ENCODE results near the gene EXOC3. TPM values are rescaled to one million over a fixed set of nuclear protein-coding genes. Genes with fewer than 3 reads are reported as not detected.

EXOC3 gene
- total and polyA plus RNA-seq, 11 donors, result 20.6 to 45.5 (median 42.8) TPM

DNA sequence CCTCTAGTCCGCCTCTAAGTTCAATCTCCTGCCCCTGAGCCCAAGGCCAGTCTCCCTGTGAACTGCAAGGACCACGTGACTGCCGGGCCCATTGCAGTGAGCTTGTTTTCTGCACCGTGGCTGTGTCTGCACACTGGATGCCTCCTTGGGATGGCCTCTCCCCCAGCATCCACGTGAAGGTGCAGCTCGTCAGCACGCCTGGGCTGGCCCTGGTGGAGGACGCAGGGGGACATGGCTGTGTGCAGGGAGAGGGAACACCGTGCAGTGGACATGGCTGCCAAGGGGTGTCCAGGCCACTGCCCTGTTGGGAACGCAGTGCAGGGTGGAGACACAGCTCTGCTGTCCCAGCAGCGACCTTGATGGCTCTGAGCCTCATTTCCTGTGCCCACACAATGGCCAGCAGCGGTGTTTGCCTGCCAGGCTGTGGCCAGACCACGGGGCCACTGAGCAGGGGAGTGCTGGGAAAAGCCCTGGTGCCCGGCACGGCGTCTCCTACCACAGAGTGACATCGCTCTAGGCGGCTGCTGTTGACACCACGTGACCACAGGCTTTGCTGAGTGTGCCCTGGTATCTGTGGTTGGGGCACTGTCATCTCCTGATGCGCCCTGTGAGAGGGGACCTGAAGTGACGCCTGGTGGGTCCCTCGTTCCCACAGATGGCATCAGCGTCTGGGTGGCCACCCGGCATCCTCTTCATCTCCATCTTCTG lies 26.9 kb upstream of the EXOC3 start:
- ATAC-seq, result peak in 3 of 4 donors; percentile 47 to 51 (median 48)
- peak overlapping the region in 2 of 12 donors; percentile 40 to 77 for H3K27ac ChIP-seq
- peak in 1 of 5 donors; percentile 49 for DNase-seq
- no peaks in the 10 kb centered on the region for H3K9me3 ChIP-seq
- H3K36me3 ChIP-seq, result no peaks in the 10 kb centered on the region
- H3K4me3 ChIP-seq, result peak overlapping the region in 1 of 12 donors; percentile 29
- intact Hi-C loops (cut with DNase I), result no loop called here
- H3K4me1 ChIP-seq, result peaks cover 0 to 6% (median 0%) of the 10 kb centered on the region in 12 donors
- peaks cover 0 to 8% (median 0%) of the 10 kb centered on the region in 9 donors for H3K27me3 ChIP-seq
- TF ChIP-seq, protein P1, sequence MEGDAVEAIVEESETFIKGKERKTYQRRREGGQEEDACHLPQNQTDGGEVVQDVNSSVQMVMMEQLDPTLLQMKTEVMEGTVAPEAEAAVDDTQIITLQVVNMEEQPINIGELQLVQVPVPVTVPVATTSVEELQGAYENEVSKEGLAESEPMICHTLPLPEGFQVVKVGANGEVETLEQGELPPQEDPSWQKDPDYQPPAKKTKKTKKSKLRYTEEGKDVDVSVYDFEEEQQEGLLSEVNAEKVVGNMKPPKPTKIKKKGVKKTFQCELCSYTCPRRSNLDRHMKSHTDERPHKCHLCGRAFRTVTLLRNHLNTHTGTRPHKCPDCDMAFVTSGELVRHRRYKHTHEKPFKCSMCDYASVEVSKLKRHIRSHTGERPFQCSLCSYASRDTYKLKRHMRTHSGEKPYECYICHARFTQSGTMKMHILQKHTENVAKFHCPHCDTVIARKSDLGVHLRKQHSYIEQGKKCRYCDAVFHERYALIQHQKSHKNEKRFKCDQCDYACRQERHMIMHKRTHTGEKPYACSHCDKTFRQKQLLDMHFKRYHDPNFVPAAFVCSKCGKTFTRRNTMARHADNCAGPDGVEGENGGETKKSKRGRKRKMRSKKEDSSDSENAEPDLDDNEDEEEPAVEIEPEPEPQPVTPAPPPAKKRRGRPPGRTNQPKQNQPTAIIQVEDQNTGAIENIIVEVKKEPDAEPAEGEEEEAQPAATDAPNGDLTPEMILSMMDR (IDR thresholded peaks at IDR 0.05), result no peak
- TF ChIP-seq POLR2A (IDR thresholded peaks at IDR 0.05), result no peak
- WGBS, 4 donors, result 78 to 89% (median 85%) methylated on average over 20 to 24 of the region's 24 CpGs

DNA sequence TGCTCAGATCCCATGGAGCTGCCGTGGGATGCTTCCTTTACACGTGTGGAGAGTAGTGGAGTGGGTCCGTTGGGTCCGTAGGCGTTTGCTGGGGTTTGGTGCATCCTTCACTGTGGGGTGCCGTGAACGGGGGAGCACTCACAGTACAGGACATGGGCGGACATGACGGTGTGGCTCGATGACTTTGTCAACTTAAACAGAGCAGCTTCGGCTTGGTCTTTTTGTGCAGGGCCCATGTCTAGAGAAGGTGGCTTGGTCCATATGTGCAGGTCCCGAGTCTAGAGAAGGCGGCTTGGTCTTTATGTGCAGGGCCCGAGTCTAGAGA lies 26.4 kb upstream of the EXOC3 start:
- H3K4me3 ChIP-seq, result no peak overlapping the region
- no peak for TF ChIP-seq POLR2A (IDR thresholded peaks at IDR 0.05)
- TF ChIP-seq, protein P1 (IDR thresholded peaks at IDR 0.05), result no peak
- peaks cover 0 to 8% (median 0%) of the 10 kb centered on the region in 9 donors for H3K27me3 ChIP-seq
- DNase-seq, result peak in 1 of 5 donors; percentile 40
- peaks cover 0 to 6% (median 0%) of the 10 kb centered on the region in 12 donors for H3K4me1 ChIP-seq
- 92 to 97% (median 93%) methylated on average over 14 of the region's 14 CpGs for WGBS, 4 donors
- H3K9me3 ChIP-seq, result no peaks in the 10 kb centered on the region
- intact Hi-C loops (cut with DNase I), result no loop called here
- H3K27ac ChIP-seq, result no peak overlapping the region
- H3K36me3 ChIP-seq, result no peaks in the 10 kb centered on the region
- ATAC-seq, result no peak

DNA sequence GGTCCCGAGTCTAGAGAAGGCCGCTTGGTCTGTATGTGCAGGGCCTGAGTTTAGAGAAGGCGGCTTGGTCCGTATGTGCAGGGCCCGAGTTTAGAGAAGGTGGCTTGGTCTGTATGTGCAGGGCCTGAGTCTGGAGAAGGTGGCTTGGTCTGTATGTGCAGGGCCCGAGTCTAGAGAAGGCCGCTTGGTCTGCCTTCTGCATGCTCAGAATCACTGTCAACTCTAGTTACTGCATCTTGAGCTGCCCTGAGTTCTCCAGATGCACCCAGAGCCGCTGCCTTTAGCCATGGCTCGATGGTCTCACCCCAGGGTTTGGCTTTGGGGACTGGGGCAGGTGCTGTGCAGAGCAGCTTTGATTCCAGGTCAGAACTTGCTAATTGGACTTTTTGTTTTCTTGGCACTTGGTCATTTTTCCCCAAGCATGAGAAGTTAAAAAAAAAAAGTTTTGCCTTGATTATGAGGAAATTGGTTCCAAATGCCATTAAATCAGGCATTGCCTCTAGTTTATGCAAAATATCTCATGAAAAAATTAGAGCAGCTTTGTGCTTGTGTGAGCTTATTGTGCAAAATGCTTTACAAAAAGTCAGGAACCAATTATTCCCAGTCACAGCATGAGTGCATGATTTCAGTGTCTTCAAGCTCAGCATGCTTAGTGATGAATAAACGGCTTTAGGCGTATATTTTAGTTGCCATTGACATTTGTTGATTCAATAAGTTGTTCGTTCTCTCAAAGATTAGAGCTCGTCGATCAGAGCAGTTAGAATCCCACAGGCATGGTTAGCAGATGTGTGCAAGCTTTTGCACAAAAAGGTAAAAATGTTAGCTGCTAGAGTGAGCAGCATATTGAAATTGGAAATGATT lies 25.4 kb upstream of the EXOC3 start:
- TF ChIP-seq, protein P1 (IDR thresholded peaks at IDR 0.05), result no peak
- TF ChIP-seq POLR2A (IDR thresholded peaks at IDR 0.05), result no peak
- intact Hi-C loops (cut with DNase I), result no loop called here
- ATAC-seq (no peak), DNase-seq (peak in 1 of 5 donors; percentile 10)
- Histone ChIP-seq H3K9me3 (no peaks in the 10 kb centered on the region), H3K36me3 (no peaks in the 10 kb centered on the region), H3K27me3 (peaks cover 0 to 8% (median 0%) of the 10 kb centered on the region in 9 donors), H3K4me1 (peaks cover 0 to 6% (median 0%) of the 10 kb centered on the region in 12 donors), H3K27ac (no peak overlapping the region), H3K4me3 (no peak overlapping the region)
- WGBS, 4 donors, result 86 to 91% (median 89%) methylated on average over 14 of the region's 14 CpGs
